Liver (tissue), 3 donors: ENCODE data around the gene CCNA1.

Experiments
- GABPA ChIP-seq, 2 donors: IDR thresholded peaks in 1 of 2; conservative IDR thresholded peaks in 1 of 2; 2 replicates each; pipeline ENCODE4 v1.6.1; 2016; ENCODE audit warnings: antibody characterized with exemption in 2 of 2, mild to moderate bottlenecking in 1 of 2, moderate library complexity in 1 of 2
- JUND ChIP-seq, 2 donors: IDR thresholded peaks; 2 replicates each; pipeline ENCODE4 v1.6.1; 2016; ENCODE audit warnings: antibody characterized with exemption in 2 of 2
- TF ChIP-seq, protein P1 (sequence below): fragments of 150-350 bp; IDR thresholded peaks from 2 replicates; pipeline ENCODE4 v1.5.1; 2017; ENCODE audit warnings: improper control_type of control experiment, low read depth, low read length; ENCODE audit not compliant: missing input control
- TF ChIP-seq, protein P2 (sequence below): IDR thresholded peaks from 2 replicates; pipeline ENCODE4 v1.6.1; 2016; ENCODE audit warnings: antibody characterized with exemption, mild to moderate bottlenecking
- TF ChIP-seq, protein P3 (sequence below): IDR thresholded peaks from 2 replicates; pipeline ENCODE4 v1.6.1; 2016; ENCODE audit warnings: antibody characterized with exemption
- donor health status: healthy.
- donor health status: healthy.

DNA sequence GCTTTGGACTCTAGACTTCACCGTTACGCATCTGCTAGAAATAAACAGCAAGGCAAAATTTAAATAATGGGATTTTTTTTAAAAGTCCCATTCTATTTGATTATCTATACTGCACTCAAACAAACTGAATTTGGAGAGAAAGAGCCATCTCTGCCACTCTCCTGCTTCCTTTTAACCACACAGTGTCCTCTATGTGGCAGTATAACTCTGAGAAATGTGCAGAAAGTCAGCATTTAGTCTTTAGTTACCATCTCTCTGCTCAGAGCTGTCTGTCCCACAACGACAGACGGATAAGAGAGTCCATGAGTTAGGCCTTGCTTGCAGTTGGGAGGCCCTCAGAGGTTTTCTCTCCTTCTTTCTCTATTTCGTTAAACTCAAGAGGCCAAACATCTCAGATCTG lies 21.2 kb downstream of the CCNA1 start:
- TF ChIP-seq, protein P1, sequence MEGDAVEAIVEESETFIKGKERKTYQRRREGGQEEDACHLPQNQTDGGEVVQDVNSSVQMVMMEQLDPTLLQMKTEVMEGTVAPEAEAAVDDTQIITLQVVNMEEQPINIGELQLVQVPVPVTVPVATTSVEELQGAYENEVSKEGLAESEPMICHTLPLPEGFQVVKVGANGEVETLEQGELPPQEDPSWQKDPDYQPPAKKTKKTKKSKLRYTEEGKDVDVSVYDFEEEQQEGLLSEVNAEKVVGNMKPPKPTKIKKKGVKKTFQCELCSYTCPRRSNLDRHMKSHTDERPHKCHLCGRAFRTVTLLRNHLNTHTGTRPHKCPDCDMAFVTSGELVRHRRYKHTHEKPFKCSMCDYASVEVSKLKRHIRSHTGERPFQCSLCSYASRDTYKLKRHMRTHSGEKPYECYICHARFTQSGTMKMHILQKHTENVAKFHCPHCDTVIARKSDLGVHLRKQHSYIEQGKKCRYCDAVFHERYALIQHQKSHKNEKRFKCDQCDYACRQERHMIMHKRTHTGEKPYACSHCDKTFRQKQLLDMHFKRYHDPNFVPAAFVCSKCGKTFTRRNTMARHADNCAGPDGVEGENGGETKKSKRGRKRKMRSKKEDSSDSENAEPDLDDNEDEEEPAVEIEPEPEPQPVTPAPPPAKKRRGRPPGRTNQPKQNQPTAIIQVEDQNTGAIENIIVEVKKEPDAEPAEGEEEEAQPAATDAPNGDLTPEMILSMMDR: no peak
- TF ChIP-seq, protein P2, sequence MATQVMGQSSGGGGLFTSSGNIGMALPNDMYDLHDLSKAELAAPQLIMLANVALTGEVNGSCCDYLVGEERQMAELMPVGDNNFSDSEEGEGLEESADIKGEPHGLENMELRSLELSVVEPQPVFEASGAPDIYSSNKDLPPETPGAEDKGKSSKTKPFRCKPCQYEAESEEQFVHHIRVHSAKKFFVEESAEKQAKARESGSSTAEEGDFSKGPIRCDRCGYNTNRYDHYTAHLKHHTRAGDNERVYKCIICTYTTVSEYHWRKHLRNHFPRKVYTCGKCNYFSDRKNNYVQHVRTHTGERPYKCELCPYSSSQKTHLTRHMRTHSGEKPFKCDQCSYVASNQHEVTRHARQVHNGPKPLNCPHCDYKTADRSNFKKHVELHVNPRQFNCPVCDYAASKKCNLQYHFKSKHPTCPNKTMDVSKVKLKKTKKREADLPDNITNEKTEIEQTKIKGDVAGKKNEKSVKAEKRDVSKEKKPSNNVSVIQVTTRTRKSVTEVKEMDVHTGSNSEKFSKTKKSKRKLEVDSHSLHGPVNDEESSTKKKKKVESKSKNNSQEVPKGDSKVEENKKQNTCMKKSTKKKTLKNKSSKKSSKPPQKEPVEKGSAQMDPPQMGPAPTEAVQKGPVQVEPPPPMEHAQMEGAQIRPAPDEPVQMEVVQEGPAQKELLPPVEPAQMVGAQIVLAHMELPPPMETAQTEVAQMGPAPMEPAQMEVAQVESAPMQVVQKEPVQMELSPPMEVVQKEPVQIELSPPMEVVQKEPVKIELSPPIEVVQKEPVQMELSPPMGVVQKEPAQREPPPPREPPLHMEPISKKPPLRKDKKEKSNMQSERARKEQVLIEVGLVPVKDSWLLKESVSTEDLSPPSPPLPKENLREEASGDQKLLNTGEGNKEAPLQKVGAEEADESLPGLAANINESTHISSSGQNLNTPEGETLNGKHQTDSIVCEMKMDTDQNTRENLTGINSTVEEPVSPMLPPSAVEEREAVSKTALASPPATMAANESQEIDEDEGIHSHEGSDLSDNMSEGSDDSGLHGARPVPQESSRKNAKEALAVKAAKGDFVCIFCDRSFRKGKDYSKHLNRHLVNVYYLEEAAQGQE: no peak
- TF ChIP-seq GABPA (IDR thresholded peaks at IDR 0.05 in 1 of 2, conservative IDR thresholded peaks at IDR 0.05 in 1 of 2) (no peak), JUND (IDR thresholded peaks at IDR 0.05) (no peak)
- TF ChIP-seq, protein P3, sequence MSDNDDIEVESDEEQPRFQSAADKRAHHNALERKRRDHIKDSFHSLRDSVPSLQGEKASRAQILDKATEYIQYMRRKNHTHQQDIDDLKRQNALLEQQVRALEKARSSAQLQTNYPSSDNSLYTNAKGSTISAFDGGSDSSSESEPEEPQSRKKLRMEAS: no peak
